Measurements from ENCODE around the gene SIX3.

SIX3 gene

GRCh38 chr2:44957656-44958327 is 16.3 kb downstream of the SIX3 start:
- DNase-seq (ENCODE audit: low spot score) = no peak

- DNase-seq (ENCODE audit: low spot score) = no peak
Observed at GRCh38 chr2:44959855-44960254, 18.4 kb downstream of the SIX3 start.

- DNase-seq (ENCODE audit: low spot score) = no peak
Observed at GRCh38 chr2:44960871-44961270, 19.4 kb downstream of the SIX3 start.

- no peak for DNase-seq (ENCODE audit: low spot score)
Observed at GRCh38 chr2:44962176-44962695, 20.7 kb downstream of the SIX3 start.

- peak; percentile 83 for DNase-seq (ENCODE audit: low spot score)
Observed at GRCh38 chr2:44964752-44965236, 23.3 kb downstream of the SIX3 start.

GRCh38 chr2:44965684-44966083 is 24.2 kb downstream of the SIX3 start:
- no peak for DNase-seq (ENCODE audit: low spot score)

GRCh38 chr2:44967056-44967455 is 25.6 kb downstream of the SIX3 start:
- no peak for DNase-seq (ENCODE audit: low spot score)

GRCh38 chr2:44967727-44968432 is 26.4 kb downstream of the SIX3 start:
- DNase-seq (ENCODE audit: low spot score) = no peak

GRCh38 chr2:44969936-44970335 is 28.4 kb downstream of the SIX3 start:
- no peak for DNase-seq (ENCODE audit: low spot score)

- no peak for DNase-seq (ENCODE audit: low spot score)
Observed at GRCh38 chr2:44970846-44971450, 29.4 kb downstream of the SIX3 start.

- DNase-seq (ENCODE audit: low spot score) = no peak
Observed at GRCh38 chr2:44972771-44973535, 31.5 kb downstream of the SIX3 start.

GRCh38 chr2:44974064-44974715 is 32.7 kb downstream of the SIX3 start:
- DNase-seq (ENCODE audit: low spot score) = peak; percentile 62

- DNase-seq (ENCODE audit: low spot score) = no peak
Observed at GRCh38 chr2:44975571-44976450, 34.3 kb downstream of the SIX3 start.

GRCh38 chr2:44979581-44979980 is 38.1 kb downstream of the SIX3 start:
- no peak for DNase-seq (ENCODE audit: low spot score)

GRCh38 chr2:44980751-44981713 is 39.5 kb downstream of the SIX3 start:
- no peak for DNase-seq (ENCODE audit: low spot score)

- DNase-seq (ENCODE audit: low spot score) = peak; percentile 81
Observed at GRCh38 chr2:44981714-44982108, 40.2 kb downstream of the SIX3 start.

- DNase-seq (ENCODE audit: low spot score) = no peak
Observed at GRCh38 chr2:44983836-44984604, 42.5 kb downstream of the SIX3 start.

GRCh38 chr2:44989176-44989575 is 47.7 kb downstream of the SIX3 start:
- DNase-seq (ENCODE audit: low spot score) = no peak

- no peak for DNase-seq (ENCODE audit: low spot score)
Observed at GRCh38 chr2:44994377-44994776, 52.9 kb downstream of the SIX3 start.

Measured in D341Med (cell line).